CD14-positive monocyte (primary cell): ENCODE data around the gene VSIG10L. TPM values are rescaled to one million over a fixed set of nuclear protein-coding genes. Genes with fewer than 3 reads are reported as not detected.

Experiments
- DNase-seq, 3 donors: peaks; one replicate each; pipeline ENCODE4 v3.0.0-alpha.2; 2011 to 2022
- H2AFZ ChIP-seq: 2 replicates; pipeline ENCODE4 v1.6.0; 2012; ENCODE audit warnings: mild to moderate bottlenecking, low read depth, low read length, inconsistent platforms; ENCODE audit not compliant: insufficient read depth, poor library complexity, severe bottlenecking
- H3K27ac ChIP-seq, 2 donors: 1 replicate in 1 of 2; 2 replicates in 1 of 2; pipeline ENCODE4 v1.5.1; 2012 to 2013; ENCODE audit warnings: low read length in 2 of 2, control low read depth in 1 of 2, inconsistent platforms in 1 of 2, low read depth in 1 of 2, mild to moderate bottlenecking in 1 of 2
- H3K27me3 ChIP-seq, 2 donors: one replicate each; pipeline versions ENCODE4 v1.6.0 to v1.6.1; 2011 to 2013; ENCODE audit warnings: low read length in 2 of 2; ENCODE audit not compliant: control insufficient read depth in 2 of 2, insufficient read depth in 2 of 2
- H3K36me3 ChIP-seq, 2 donors: replicated peaks in 1 of 2; 1 replicate in 1 of 2; 2 replicates in 1 of 2; pipeline versions ENCODE4 v1.5.1 to v1.6.1; 2012 to 2013; ENCODE audit warnings: low read length in 2 of 2, control low read depth in 1 of 2, inconsistent platforms in 1 of 2, mild to moderate bottlenecking in 1 of 2; ENCODE audit not compliant: insufficient read depth in 2 of 2, control insufficient read depth in 1 of 2
- H3K4me1 ChIP-seq, 2 donors: 1 replicate in 1 of 2; 2 replicates in 1 of 2; pipeline versions ENCODE4 v1.5.1 to v1.6.1; 2012 to 2013; ENCODE audit warnings: low read length in 2 of 2, control low read depth in 1 of 2, inconsistent platforms in 1 of 2, mild to moderate bottlenecking in 1 of 2, moderate library complexity in 1 of 2; ENCODE audit not compliant: insufficient read depth in 2 of 2, control insufficient read depth in 1 of 2
- H3K4me2 ChIP-seq: replicated peaks from 2 replicates; pipeline ENCODE3; 2012; ENCODE audit warnings: low read length, moderate library complexity, mild to moderate bottlenecking; ENCODE audit not compliant: poor library complexity, severe bottlenecking; ENCODE audit errors: extremely low read depth
- H3K4me3 ChIP-seq, 3 experiments: fragments of 200-600 bp in 1 of 3; sonication (generic) in 1 of 3; replicated peaks in 1 of 3; 1 replicate in 2 of 3; 2 replicates in 1 of 3; pipeline ENCODE4 v1.5.1; 2011 to 2013; ENCODE audit warnings: low read length in 3 of 3, mild to moderate bottlenecking in 3 of 3, control low read depth in 2 of 3, low read depth in 2 of 3, inconsistent platforms in 1 of 3, moderate library complexity in 1 of 3
- H3K79me2 ChIP-seq: 2 replicates; pipeline ENCODE4 v1.6.0; 2012; ENCODE audit warnings: mild to moderate bottlenecking, control low read depth, inconsistent platforms, low read length, moderate library complexity; ENCODE audit not compliant: insufficient read depth
- H3K9ac ChIP-seq: 2 replicates; pipeline ENCODE4 v1.6.0; 2017; ENCODE audit warnings: low read length, mild to moderate bottlenecking; ENCODE audit not compliant: insufficient read depth, poor library complexity, severe bottlenecking
- H3K9me3 ChIP-seq, 2 donors: replicated peaks in 1 of 2; 1 replicate in 1 of 2; 2 replicates in 1 of 2; pipeline versions ENCODE4 v1.5.1 to v1.6.1; 2012 to 2013; ENCODE audit warnings: low read length in 2 of 2, control low read depth in 1 of 2; ENCODE audit not compliant: control insufficient read depth in 1 of 2, insufficient read depth in 1 of 2
- H4K20me1 ChIP-seq: 2 replicates; pipeline ENCODE4 v1.6.0; 2012; ENCODE audit warnings: mild to moderate bottlenecking, low read length, control low read depth, moderate library complexity; ENCODE audit not compliant: insufficient read depth
- H3K27ac Mint-ChIP-seq, 7 donors: one replicate each; pipeline ENCODE4 v1.8.0; 2020; ENCODE audit warnings: mild to moderate bottlenecking in 7 of 7, mixed read lengths in 7 of 7, moderate library complexity in 6 of 7, inconsistent platforms in 2 of 7
- H3K27me3 Mint-ChIP-seq, 3 donors: one replicate each; pipeline ENCODE4 v1.8.0; 2021 to 2022; ENCODE audit warnings: low read depth in 3 of 3, mild to moderate bottlenecking in 3 of 3, mixed read lengths in 3 of 3, moderate library complexity in 3 of 3, inconsistent platforms in 1 of 3
- H3K36me3 Mint-ChIP-seq, 2 donors: one replicate each; pipeline ENCODE4 v1.8.0; 2020; ENCODE audit warnings: mixed read lengths in 2 of 2, inconsistent platforms in 1 of 2, mild to moderate bottlenecking in 1 of 2
- H3K4me1 Mint-ChIP-seq: one replicate; pipeline ENCODE4 v1.8.0; 2020; ENCODE audit warnings: mild to moderate bottlenecking, mixed read lengths
- H3K4me3 Mint-ChIP-seq, 2 donors: one replicate each; pipeline ENCODE4 v1.8.0; 2020; ENCODE audit warnings: mild to moderate bottlenecking in 2 of 2, mixed read lengths in 2 of 2, moderate library complexity in 1 of 2
- H3K9me3 Mint-ChIP-seq, 7 donors: one replicate each; pipeline ENCODE4 v1.8.0; 2020 to 2022; ENCODE audit warnings: mixed read lengths in 7 of 7, mild to moderate bottlenecking in 6 of 7, moderate library complexity in 6 of 7, inconsistent platforms in 2 of 7
- WGBS: methylation state at CpG from one replicate; pipeline ENCODE4 v1.1.5; 2013; ENCODE audit warnings: missing lambda C conversion rate; ENCODE audit not compliant: insufficient coverage; 5-methylcytosine and 5-hydroxymethylcytosine counted together
- intact Hi-C, 2 donors: fragments of 100-400 bp; cut with micrococcal nuclease; formaldehyde crosslinking; loops; one replicate each; pipeline versions ENCODE4 v1.15.0 to v1.15.1; 2023
- polyA plus RNA-seq, 3 donors: library from polyadenylated mRNA; depleted of rRNA in 1 of 3; unstranded in 2 of 3; stranded (reverse) in 1 of 3; fragments of 300-500 nt in 2 of 3; fragments of >200 nt in 1 of 3; fragmentation: Illumina TruSeq in 2 of 3; gene quantifications; 1 replicate in 2 of 3; 2 replicates in 1 of 3; pipeline ENCODE4 v1.2.3, GENCODE V29; 2012 to 2021
- TF ChIP-seq, protein P1 (sequence below): fragments of 200-600 bp; IDR thresholded peaks from one replicate; pipeline ENCODE4 v1.8.0; 2022; ENCODE audit warnings: antibody characterized with exemption, mild to moderate bottlenecking

Gene VSIG10L
- polyA plus RNA-seq, 3 donors: 0.62 to 2.3 (median 0.73) TPM

DNA sequence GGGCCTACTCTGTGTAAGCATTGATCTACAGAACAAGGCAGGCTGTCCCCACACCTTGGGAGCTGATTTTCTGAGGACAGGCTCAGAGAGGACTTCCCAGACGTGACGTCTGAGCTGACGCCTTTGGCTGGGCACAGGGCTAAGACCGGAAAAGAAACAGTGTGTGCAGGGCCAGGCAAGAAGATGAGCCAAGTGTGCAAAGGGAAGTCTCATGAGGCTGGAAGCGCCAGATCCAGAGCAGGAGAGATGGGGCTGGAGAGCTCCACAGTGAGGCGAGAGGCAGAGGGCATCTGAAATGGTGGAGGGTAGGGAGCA, 17.8 kb downstream of the VSIG10L start:
- Histone ChIP-seq H3K27me3 (peaks cover 12 to 42% of the 10 kb centered on the region in 2 donors), H3K4me3 (no peak overlapping the region), H3K9me3 (no peaks in the 10 kb centered on the region), H3K9ac (no peak overlapping the region), H3K79me2 (no peaks in the 10 kb centered on the region), H2AFZ (no peak overlapping the region), H3K4me2 (no peak overlapping the region), H3K36me3 (no peaks in the 10 kb centered on the region), H3K27ac (no peak overlapping the region), H4K20me1 (no peaks in the 10 kb centered on the region), H3K4me1 (peaks cover 13 to 28% of the 10 kb centered on the region in 2 donors)
- intact Hi-C loops: no loop called here
- Mint-ChIP-seq H3K4me3 (peak overlapping the region in 1 of 2 donors; percentile 10), H3K9me3 (peaks cover 0 to 19% (median 3%) of the 10 kb centered on the region in 7 donors), H3K4me1 (peaks cover 28% of the 10 kb centered on the region), H3K27me3 (peaks cover 46 to 62% (median 55%) of the 10 kb centered on the region in 3 donors), H3K36me3 (peaks cover 2% of the 10 kb centered on the region in 2 donors), H3K27ac (peak overlapping the region in 2 of 7 donors; percentile 6 to 19)
- TF ChIP-seq, protein P1, sequence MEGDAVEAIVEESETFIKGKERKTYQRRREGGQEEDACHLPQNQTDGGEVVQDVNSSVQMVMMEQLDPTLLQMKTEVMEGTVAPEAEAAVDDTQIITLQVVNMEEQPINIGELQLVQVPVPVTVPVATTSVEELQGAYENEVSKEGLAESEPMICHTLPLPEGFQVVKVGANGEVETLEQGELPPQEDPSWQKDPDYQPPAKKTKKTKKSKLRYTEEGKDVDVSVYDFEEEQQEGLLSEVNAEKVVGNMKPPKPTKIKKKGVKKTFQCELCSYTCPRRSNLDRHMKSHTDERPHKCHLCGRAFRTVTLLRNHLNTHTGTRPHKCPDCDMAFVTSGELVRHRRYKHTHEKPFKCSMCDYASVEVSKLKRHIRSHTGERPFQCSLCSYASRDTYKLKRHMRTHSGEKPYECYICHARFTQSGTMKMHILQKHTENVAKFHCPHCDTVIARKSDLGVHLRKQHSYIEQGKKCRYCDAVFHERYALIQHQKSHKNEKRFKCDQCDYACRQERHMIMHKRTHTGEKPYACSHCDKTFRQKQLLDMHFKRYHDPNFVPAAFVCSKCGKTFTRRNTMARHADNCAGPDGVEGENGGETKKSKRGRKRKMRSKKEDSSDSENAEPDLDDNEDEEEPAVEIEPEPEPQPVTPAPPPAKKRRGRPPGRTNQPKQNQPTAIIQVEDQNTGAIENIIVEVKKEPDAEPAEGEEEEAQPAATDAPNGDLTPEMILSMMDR: no peak
- 79% methylated on average over 6 of the region's 6 CpGs for WGBS
- no peak for DNase-seq

DNA sequence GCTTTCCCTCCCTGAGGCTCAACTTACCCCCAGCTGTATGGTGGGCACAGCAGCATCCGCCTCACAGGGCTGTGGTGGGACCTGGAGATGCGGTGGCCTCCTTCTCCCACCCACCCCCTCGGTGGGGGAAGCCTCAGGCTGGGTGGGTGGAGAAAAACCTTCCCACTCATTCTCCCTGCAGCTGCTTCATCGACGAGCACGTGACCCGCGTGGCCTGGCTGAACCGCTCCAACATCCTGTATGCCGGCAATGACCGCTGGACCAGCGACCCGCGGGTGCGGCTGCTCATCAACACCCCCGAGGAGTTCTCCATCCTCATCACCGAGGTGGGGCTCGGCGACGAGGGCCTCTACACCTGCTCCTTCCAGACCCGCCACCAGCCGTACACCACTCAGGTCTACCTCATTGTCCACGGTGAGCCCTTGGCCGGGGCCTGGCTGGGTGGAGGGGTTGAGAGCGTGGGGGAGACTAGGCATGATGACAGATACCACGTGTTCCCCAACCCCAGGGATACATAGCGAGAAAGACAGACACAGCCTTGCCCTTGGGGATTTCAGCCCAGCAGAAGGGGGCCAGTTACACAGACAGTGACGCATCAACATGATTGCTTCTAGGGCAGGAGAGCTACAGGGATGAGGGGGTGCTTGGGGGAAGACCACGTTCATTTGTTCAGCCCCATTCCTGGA, 18.3 kb downstream of the VSIG10L start:
- H3K9me3 ChIP-seq: no peaks in the 10 kb centered on the region
- H4K20me1 ChIP-seq: no peaks in the 10 kb centered on the region
- peaks cover 28% of the 10 kb centered on the region for H3K4me1 Mint-ChIP-seq
- H3K9me3 Mint-ChIP-seq: peaks cover 0 to 19% (median 3%) of the 10 kb centered on the region in 7 donors
- H3K27ac ChIP-seq: no peak overlapping the region
- H3K4me2 ChIP-seq: no peak overlapping the region
- H3K27ac Mint-ChIP-seq: peak overlapping the region in 2 of 7 donors; percentile 2 to 6
- no peak overlapping the region for H3K9ac ChIP-seq
- TF ChIP-seq, protein P1: no peak
- peaks cover 46 to 62% (median 56%) of the 10 kb centered on the region in 3 donors for H3K27me3 Mint-ChIP-seq
- peaks cover 13 to 28% of the 10 kb centered on the region in 2 donors for H3K4me1 ChIP-seq
- no peak overlapping the region for H3K4me3 ChIP-seq
- peak overlapping the region in 1 of 2 donors; percentile 10 for H3K4me3 Mint-ChIP-seq
- peaks cover 2% of the 10 kb centered on the region in 2 donors for H3K36me3 Mint-ChIP-seq
- intact Hi-C loops: no loop called here
- no peaks in the 10 kb centered on the region for H3K36me3 ChIP-seq
- no peaks in the 10 kb centered on the region for H3K79me2 ChIP-seq
- no peak for DNase-seq
- no peak overlapping the region for H2AFZ ChIP-seq
- WGBS: 76% methylated on average over 14 of the region's 29 CpGs
- H3K27me3 ChIP-seq: peaks cover 12 to 41% of the 10 kb centered on the region in 2 donors
